Left lobe of liver (tissue), 1 donor: ENCODE data around the gene TNFSF18. TPM values are rescaled to one million over a fixed set of nuclear protein-coding genes. Genes with fewer than 3 reads are reported as not detected.

ENCODE experiments used
- total RNA-seq: library from RNA; stranded (reverse); gene quantifications from one replicate; pipeline ENCODE4 v1.2.1, GENCODE V29; 2021
- donor health status: DM: no; HTN: yes; CAD: no.

Gene TNFSF18
- total RNA-seq, 1 donor from 2014 or later: 0.08 TPM

Other genes starting within 250 kb of the TNFSF18 start
- 0.58 TPM for gene TNFSF4, start 156.4 kb upstream of the TNFSF18 start, total RNA-seq